ENCODE data around the gene PCDHGB1. TPM values are rescaled to one million over a fixed set of nuclear protein-coding genes. Genes with fewer than 3 reads are reported as not detected.
A peak's percentile ranks its signal among the peaks of the same experiment; 100 is the strongest.
"Not testable (repeated sequence)": the region's sequence is repeated elsewhere in the genome, so short reads cannot be mapped to it uniquely, and the experiment has no call there.

The PCDHGB1 gene
- total RNA-seq: 1 to 10 TPM; 3.9 to 7.5 (median 6.0) TPM

- H3K4me1 ChIP-seq: no peaks in the 10 kb centered on the region
- no peaks in the 10 kb centered on the region for H3K36me3 ChIP-seq
- 18 to 27% methylated on average over 29 of the region's 29 CpGs for WGBS, 2 donors
- H3K4me3 ChIP-seq (replicated peaks in 1 of 3): peak within 1 kb of the TSS in 1 of 3 donors; percentile 23
- H3K9me3 ChIP-seq: no peaks in the 10 kb centered on the region
- no peak for TF ChIP-seq POLR2A (IDR thresholded peaks at IDR 0.05)
- TF ChIP-seq CTCF (IDR thresholded peaks at IDR 0.05): peak in 3 of 6 experiments; percentile 9 to 40 (median 34)
- DNase-seq: peak; percentile 46 to 65
- intact Hi-C loops (cut with DNase I): no loop called here
- no peak within 1 kb of the TSS for H3K27ac ChIP-seq
- H3K27me3 ChIP-seq: no peaks in the 10 kb centered on the region
Observed at GRCh38 chr5:141349917-141350619, at the start of gene PCDHGB1. Gene PCDHGB1, plus strand, starts transcription at chr5:141350099. Its CDS starts 162 bp downstream, at chr5:141350261.

- intact Hi-C loops (cut with DNase I): no loop called here
- Histone ChIP-seq H3K4me3 (replicated peaks in 1 of 3) (no peak within 1 kb of the TSS), H3K27ac (no peak within 1 kb of the TSS), H3K9me3 (no peaks in the 10 kb centered on the region), H3K27me3 (no peaks in the 10 kb centered on the region), H3K36me3 (no peaks in the 10 kb centered on the region), H3K4me1 (no peaks in the 10 kb centered on the region)
- no peak for TF ChIP-seq POLR2A (IDR thresholded peaks at IDR 0.05)
- TF ChIP-seq CTCF (IDR thresholded peaks at IDR 0.05): no peak
- DNase-seq: no peak
- WGBS, 2 donors: 30 to 50% methylated on average over 2 to 22 of the region's 36 CpGs
Observed at GRCh38 chr5:141303756-141304155, 46.1 kb upstream of the PCDHGB1 start, which contains the start of gene SLC25A2. Gene SLC25A2, minus strand, starts transcription at chr5:141304049. Its CDS starts 184 bp downstream, at chr5:141303865.

- no peak for DNase-seq
- H3K36me3 ChIP-seq: no peaks in the 10 kb centered on the region
Observed at GRCh38 chr5:141306630-141307029, 43.3 kb upstream of the PCDHGB1 start.

GRCh38 chr5:141313711-141314110 is 36.2 kb upstream of the PCDHGB1 start:
- DNase-seq: no peak
- Histone ChIP-seq H3K9me3 (peaks cover 1% of the 10 kb centered on the region), H3K4me3 (replicated peaks in 1 of 3) (no peak overlapping the region), H3K27me3 (no peaks in the 10 kb centered on the region), H3K4me1 (no peaks in the 10 kb centered on the region), H3K27ac (no peak overlapping the region), H3K36me3 (peaks cover 5 to 7% of the 10 kb centered on the region in 2 donors)
- TF ChIP-seq CTCF (IDR thresholded peaks at IDR 0.05) (no peak), POLR2A (IDR thresholded peaks at IDR 0.05) (no peak)
- intact Hi-C loops (cut with DNase I): no loop called here

More at GRCh38 chr5:141306630-141307029, 43.3 kb upstream of the PCDHGB1 start:
- no peaks in the 10 kb centered on the region for H3K4me1 ChIP-seq
- H3K27ac ChIP-seq: no peak overlapping the region
- no peaks in the 10 kb centered on the region for H3K27me3 ChIP-seq
- 93 to 100% methylated on average over 1 of the region's 1 CpG for WGBS, 2 donors
- no peak for TF ChIP-seq CTCF (IDR thresholded peaks at IDR 0.05)
- intact Hi-C loops (cut with DNase I): no loop called here
- H3K9me3 ChIP-seq: no peaks in the 10 kb centered on the region
- no peak overlapping the region for H3K4me3 ChIP-seq (replicated peaks in 1 of 3)

GRCh38 chr5:141316963-141317362 is 32.9 kb upstream of the PCDHGB1 start:
- intact Hi-C loops (cut with DNase I): loop anchor here (5.0 kb wide), 1 partner anchor 60 kb away; no protein-coding TSS in a partner anchor
- DNase-seq; H3K27me3 ChIP-seq; H3K4me3 ChIP-seq (replicated peaks in 1 of 3); H3K27ac ChIP-seq; H3K4me1 ChIP-seq: not testable (repeated sequence)
- Histone ChIP-seq H3K9me3 (peaks cover 12% of the 10 kb centered on the region), H3K36me3 (peaks cover 14 to 18% of the 10 kb centered on the region in 2 donors)
- WGBS, 2 donors: 94 to 95% methylated on average over 4 of the region's 4 CpGs

Data from thyroid gland (tissue), 4 donors.